ENCODE results near the gene MAPK14. TPM values are rescaled to one million over a fixed set of nuclear protein-coding genes. Genes with fewer than 3 reads are reported as not detected.

The MAPK14 gene
- total RNA-seq, 1 experiment from 2014 or later, result 56.8 TPM

DNA sequence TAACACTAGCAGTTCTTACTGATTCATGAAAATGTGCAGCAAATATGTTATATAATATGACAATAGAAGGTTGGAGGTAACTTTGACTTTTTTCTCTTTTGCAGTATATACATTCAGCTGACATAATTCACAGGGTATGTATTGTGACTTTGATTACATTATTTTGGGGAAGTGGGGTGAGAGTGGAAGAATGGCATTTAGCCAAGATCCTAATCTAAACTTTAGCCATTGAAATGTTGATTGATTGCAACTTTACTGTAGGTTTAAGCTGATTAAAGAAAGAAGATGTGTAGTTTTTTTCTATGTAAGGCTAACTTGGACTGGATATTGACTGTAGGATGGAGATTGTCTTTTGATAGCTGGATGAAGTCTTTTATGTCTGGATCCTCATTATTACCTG is 46.0 kb downstream of the MAPK14 start:
- no peaks in the 10 kb centered on the region for H3K27me3 ChIP-seq (ENCODE audit: low read length)
- BruUV-seq (replicated peaks), result no TSS peak
- no peaks in the 10 kb centered on the region for H3K9me2 ChIP-seq (replicated peaks; ENCODE audit: low read length)
- H3K4me1 ChIP-seq (ENCODE audit: insufficient read depth, low read length), result no peaks in the 10 kb centered on the region
- no peak overlapping the region for H2AFZ ChIP-seq (ENCODE audit: low read length)
- intact Hi-C loops (cut with micrococcal nuclease), result no loop called here
- peak; percentile 12 for DNase-seq
- H3F3A ChIP-seq (ENCODE audit: low read length, unreplicated experiment), result no peaks in the 10 kb centered on the region
- no peaks in the 10 kb centered on the region for H3K9me3 ChIP-seq (ENCODE audit: low read length)
- H4K20me1 ChIP-seq (ENCODE audit: low read length), result peaks cover 15% of the 10 kb centered on the region
- no peak for ATAC-seq
- CTCF ChIA-PET, result interaction anchor here (0.7 kb wide), 1 partner anchor 45 kb away, joined by 4 read pairs; no protein-coding TSS in a partner anchor
- no peak overlapping the region for H3K27ac ChIP-seq (ENCODE audit: low read length)
- H3K4me2 ChIP-seq (ENCODE audit: low read length), result no peak overlapping the region
- TF ChIP-seq, protein P1, sequence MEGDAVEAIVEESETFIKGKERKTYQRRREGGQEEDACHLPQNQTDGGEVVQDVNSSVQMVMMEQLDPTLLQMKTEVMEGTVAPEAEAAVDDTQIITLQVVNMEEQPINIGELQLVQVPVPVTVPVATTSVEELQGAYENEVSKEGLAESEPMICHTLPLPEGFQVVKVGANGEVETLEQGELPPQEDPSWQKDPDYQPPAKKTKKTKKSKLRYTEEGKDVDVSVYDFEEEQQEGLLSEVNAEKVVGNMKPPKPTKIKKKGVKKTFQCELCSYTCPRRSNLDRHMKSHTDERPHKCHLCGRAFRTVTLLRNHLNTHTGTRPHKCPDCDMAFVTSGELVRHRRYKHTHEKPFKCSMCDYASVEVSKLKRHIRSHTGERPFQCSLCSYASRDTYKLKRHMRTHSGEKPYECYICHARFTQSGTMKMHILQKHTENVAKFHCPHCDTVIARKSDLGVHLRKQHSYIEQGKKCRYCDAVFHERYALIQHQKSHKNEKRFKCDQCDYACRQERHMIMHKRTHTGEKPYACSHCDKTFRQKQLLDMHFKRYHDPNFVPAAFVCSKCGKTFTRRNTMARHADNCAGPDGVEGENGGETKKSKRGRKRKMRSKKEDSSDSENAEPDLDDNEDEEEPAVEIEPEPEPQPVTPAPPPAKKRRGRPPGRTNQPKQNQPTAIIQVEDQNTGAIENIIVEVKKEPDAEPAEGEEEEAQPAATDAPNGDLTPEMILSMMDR (conservative IDR thresholded peaks at IDR 0.05; ENCODE audit: low read depth, low read length), result no peak
- TF ChIP-seq EZH2phosphoT487 (IDR thresholded peaks at IDR 0.05; ENCODE audit: borderline replicate concordance, low read length) (no peak), EZH2 (IDR thresholded peaks at IDR 0.05; ENCODE audit: low read length, unreplicated experiment) (no peak)
- POLR2A ChIA-PET (ENCODE audit: unreplicated experiment), result interaction anchor here (0.6 kb wide), 1 partner anchor 38 kb away, joined by 3 read pairs; no protein-coding TSS in a partner anchor
- H3K36me3 ChIP-seq (ENCODE audit: low read depth, low read length), result peaks cover 27% of the 10 kb centered on the region
- peaks cover 39% of the 10 kb centered on the region for H3K79me2 ChIP-seq (ENCODE audit: low read length)
- no peak overlapping the region for H3K4me3 ChIP-seq (ENCODE audit: low read length)
- H3K9ac ChIP-seq (ENCODE audit: low read length), result no peak overlapping the region

DNA sequence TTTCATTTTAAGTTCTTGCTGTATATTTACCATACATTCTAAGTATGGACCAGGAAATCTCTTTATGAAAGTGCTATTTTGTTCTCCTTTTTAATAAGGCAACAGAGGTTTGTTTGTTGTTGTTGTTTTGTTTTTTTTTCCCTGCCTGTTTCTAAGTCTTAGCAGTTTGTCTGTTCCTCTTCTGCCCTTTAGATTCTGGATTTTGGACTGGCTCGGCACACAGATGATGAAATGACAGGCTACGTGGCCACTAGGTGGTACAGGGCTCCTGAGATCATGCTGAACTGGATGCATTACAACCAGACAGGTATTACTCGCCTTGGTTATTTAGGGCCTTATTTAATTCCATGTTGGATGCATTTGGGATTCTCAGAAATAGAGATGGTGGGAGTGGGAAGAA is 48.0 kb downstream of the MAPK14 start:
- Histone ChIP-seq H3K79me2 (ENCODE audit: low read length) (peaks cover 19% of the 10 kb centered on the region; the same call in 1 of the 2 replicates), H3K36me3 (ENCODE audit: low read depth, low read length) (peaks cover 46% of the 10 kb centered on the region)

More for the DNA sequence above, 48.0 kb downstream of the MAPK14 start:
- ChIA-PET POLR2A (ENCODE audit: unreplicated experiment) (no interaction called here), CTCF (no interaction called here)
- intact Hi-C loops (cut with micrococcal nuclease), result no loop called here
- no peak overlapping the region for H3K9ac ChIP-seq (ENCODE audit: low read length)
- DNase-seq, result peak; percentile 30
- no TSS peak for BruUV-seq (replicated peaks)
- H3K4me1 ChIP-seq (ENCODE audit: insufficient read depth, low read length), result no peaks in the 10 kb centered on the region
- 0 out of 2 replicates have a peak, but pooled peaks have one; percentile 54 for ATAC-seq
- no peaks in the 10 kb centered on the region for H3K9me2 ChIP-seq (replicated peaks; ENCODE audit: low read length)
- H3F3A ChIP-seq (ENCODE audit: low read length, unreplicated experiment), result no peaks in the 10 kb centered on the region
- no peak overlapping the region for H3K27ac ChIP-seq (ENCODE audit: low read length)
- no peak overlapping the region for H2AFZ ChIP-seq (ENCODE audit: low read length)
- no peaks in the 10 kb centered on the region for H3K27me3 ChIP-seq (ENCODE audit: low read length)
- H3K9me3 ChIP-seq (ENCODE audit: low read length), result no peaks in the 10 kb centered on the region
- TF ChIP-seq EZH2 (IDR thresholded peaks at IDR 0.05; ENCODE audit: low read length, unreplicated experiment), result no peak
- TF ChIP-seq, protein P1 (conservative IDR thresholded peaks at IDR 0.05; ENCODE audit: low read depth, low read length), result peak; percentile 64
- H3K4me3 ChIP-seq (ENCODE audit: low read length), result no peak overlapping the region
- peaks cover 8% of the 10 kb centered on the region; the same call in 1 of the 2 replicates for H4K20me1 ChIP-seq (ENCODE audit: low read length)
- no peak overlapping the region for H3K4me2 ChIP-seq (ENCODE audit: low read length)

All from PC-3 (cell line).